Measurements from ENCODE around the gene PLCL2.
A peak's percentile ranks its signal among the peaks of the same experiment; 100 is the strongest.

The PLCL2 gene

DNA sequence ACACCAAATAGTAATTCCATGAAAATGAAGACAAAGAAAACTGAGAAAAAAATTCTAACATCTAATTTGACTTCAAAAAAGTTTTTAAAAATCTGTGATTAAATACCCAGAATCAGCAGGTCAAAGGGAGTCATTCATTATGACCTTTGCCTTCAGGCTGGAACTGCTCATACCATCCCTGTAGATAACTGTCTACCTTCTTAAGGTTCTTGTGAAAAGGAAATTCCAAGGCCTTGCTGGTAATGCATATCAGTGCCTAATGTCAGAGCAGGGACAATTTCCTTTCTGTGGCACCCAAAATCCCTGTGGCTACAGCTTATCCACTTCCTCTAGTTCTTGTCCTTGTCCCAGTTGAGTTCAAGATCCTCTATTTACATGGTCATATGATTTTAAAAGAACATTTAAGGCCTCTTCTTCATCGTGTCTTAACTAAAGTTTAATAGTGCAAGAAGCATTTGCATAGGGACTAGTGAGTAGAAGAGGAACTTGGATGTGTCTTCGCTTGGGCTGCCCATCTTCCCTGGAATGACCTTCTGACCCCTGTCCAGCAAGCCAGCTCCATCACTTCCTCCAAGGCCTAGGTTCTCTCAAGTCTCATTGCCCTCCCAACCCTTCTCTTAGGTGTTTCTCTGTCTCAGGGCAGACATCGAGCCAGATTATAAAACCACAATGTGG lies 8.7 kb upstream of the PLCL2 start:
- Histone ChIP-seq H3K4me1 (no peaks in the 10 kb centered on the region), H3K9me3 (no peaks in the 10 kb centered on the region), H3K27me3 (ENCODE audit: low read depth) (no peaks in the 10 kb centered on the region), H3K36me3 (replicated peaks) (no peaks in the 10 kb centered on the region), H3K4me3 (no peak overlapping the region)
- DNase-seq (ENCODE audit: low spot score in 2 of 2) = no peak
- in situ Hi-C loops (cut with MboI; ENCODE audit: low sequenced_read_pairs) = no loop called here

DNA sequence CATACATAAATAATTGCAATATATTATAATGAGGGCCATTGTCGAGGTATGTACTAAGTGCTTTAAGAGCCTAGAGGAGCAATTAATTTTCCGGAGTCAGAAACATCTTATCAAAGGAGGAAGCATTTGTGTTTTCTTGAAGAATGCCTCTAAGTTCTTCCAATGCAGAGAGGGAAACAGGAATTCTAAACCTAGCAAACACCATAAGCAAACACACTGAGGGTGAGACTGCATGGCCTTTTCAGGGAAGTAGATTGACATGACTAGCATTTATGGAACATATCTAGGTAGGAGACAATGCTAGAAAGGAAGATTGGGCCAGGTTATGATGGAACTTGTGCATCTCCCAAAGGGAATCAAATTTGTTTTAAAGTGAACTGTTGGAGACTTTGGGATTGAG lies 7.2 kb upstream of the PLCL2 start:
- no peak overlapping the region for H3K4me3 ChIP-seq
- H3K36me3 ChIP-seq (replicated peaks) = no peaks in the 10 kb centered on the region
- H3K4me1 ChIP-seq = peaks cover 4% of the 10 kb centered on the region
- H3K9me3 ChIP-seq = no peaks in the 10 kb centered on the region
- DNase-seq (ENCODE audit: low spot score in 2 of 2) = no peak
- in situ Hi-C loops (cut with MboI; ENCODE audit: low sequenced_read_pairs) = no loop called here
- no peaks in the 10 kb centered on the region for H3K27me3 ChIP-seq (ENCODE audit: low read depth)

DNA sequence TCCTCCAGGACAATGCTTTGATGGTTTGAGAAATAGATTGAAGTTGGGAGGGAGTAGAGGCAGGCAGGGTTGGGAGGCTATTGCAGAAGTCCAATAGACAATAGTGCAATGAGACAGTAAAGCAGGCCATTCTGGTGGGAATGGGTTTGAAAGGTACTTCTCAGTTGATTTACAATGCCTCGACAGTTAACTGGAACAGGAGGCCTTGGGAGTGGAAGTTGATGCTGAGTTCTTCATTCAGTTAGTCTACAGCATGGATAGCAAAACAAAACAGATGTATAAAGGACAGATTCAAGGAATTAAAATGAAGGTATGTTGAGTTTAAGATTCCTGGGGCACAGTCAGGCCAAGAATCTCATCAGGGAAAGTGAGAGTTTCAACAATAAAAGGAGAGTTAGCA lies 6.8 kb upstream of the PLCL2 start:
- no peak overlapping the region for H3K4me3 ChIP-seq
- peaks cover 8% of the 10 kb centered on the region for H3K4me1 ChIP-seq
- in situ Hi-C loops (cut with MboI; ENCODE audit: low sequenced_read_pairs) = no loop called here
- H3K9me3 ChIP-seq = no peaks in the 10 kb centered on the region
- H3K36me3 ChIP-seq (replicated peaks) = no peaks in the 10 kb centered on the region
- no peak for DNase-seq (ENCODE audit: low spot score in 2 of 2)
- no peaks in the 10 kb centered on the region for H3K27me3 ChIP-seq (ENCODE audit: low read depth)

DNA sequence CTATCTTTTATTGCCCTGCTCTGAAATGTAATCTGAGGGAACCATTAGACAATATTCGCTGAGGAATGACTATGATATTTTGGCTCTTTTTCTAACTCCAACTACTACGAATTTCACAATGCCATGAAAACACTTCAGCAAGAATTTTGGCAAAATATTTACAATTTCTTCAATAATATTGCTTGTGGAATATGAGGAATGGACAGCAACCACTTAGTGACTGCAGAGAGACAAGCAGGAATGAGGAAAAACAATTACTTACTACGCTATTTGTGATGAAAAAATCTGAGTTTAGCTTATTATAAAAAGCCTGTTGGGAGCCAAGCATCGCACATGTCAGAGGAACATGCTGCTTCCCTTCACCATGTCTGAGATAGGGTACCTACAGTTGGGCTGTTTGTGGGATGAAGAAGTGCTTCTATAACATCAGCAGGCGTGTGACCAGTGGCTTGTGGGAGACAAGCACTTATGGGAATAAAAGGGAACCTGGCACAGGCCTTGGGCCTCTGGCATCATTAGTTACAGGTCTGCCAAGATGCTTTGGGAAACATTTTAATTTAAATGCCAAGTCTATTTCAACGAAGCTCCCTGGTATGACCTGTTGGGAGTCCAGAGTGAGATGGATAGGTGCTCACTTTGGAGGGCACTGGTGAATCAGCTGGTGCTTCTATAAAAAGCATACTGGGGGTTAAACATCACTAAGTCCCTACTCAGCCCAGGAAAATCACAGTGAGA lies 2.7 kb upstream of the PLCL2 start:
- no peak overlapping the region for H3K4me3 ChIP-seq
- no peak for DNase-seq (ENCODE audit: low spot score in 2 of 2)
- no peaks in the 10 kb centered on the region for H3K27me3 ChIP-seq (ENCODE audit: low read depth)
- H3K9me3 ChIP-seq = no peaks in the 10 kb centered on the region
- H3K36me3 ChIP-seq (replicated peaks) = peaks cover 7% of the 10 kb centered on the region
- peaks cover 26% of the 10 kb centered on the region for H3K4me1 ChIP-seq
- in situ Hi-C loops (cut with MboI; ENCODE audit: low sequenced_read_pairs) = no loop called here

DNA sequence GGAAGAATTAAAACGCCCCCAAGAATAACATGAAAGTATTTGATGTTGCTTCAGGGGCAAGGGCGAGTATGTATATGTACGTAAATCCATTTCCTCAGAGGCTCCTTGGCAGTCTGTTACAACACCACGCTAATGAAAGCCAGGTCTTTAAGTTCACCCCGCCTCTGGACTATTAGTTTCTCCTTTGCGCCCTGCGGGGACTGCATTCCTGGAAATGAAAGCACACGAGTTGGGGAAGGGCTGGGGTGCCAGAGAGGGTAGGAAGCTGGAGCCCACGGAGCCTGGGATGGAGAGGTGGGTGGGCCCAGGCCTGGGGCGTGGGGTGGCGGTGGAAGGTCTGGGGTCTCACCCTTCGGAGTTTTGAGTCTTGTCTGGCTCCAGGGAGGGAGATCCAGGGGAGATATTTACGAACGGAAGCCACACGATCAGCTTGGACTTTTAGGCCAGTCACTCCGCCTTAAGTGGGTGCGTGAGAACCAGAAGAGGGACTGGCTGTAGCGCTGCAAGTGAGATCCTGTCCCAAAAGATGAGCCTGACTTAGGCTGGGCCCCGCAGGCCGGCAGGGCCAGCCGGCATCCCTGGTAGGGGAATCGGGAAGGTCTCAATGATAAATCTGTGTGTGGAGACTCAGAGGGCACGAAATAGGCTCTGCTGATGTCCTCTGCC lies 1.6 kb upstream of the PLCL2 start:
- in situ Hi-C loops (cut with MboI; ENCODE audit: low sequenced_read_pairs) = no loop called here
- Histone ChIP-seq H3K36me3 (replicated peaks) (peaks cover 7% of the 10 kb centered on the region), H3K4me3 (peak overlapping the region; percentile 69), H3K27me3 (ENCODE audit: low read depth) (no peaks in the 10 kb centered on the region), H3K4me1 (peaks cover 37% of the 10 kb centered on the region), H3K9me3 (no peaks in the 10 kb centered on the region)
- DNase-seq (ENCODE audit: low spot score in 2 of 2) = peak; percentile 69 to 71

DNA sequence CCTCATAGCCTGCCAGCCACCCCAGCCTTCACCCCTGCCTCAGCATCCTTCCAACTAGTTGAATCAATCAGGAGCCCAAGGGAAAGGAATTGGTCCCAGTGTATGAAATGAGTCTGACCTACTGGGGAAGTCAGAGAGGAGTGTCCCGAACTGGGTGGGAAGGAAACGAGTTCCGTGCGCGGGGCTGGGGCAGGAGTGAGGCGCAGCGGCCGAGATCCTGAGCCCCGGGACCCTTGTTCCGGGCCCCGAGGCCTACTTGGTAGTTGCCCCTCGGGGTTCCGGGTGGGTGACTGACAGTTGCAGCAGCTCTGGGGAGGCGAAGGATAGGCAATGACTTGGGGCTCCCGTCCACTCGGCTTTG lies 1.1 kb upstream of the PLCL2 start:
- H3K36me3 ChIP-seq (replicated peaks) = peaks cover 7% of the 10 kb centered on the region
- H3K4me1 ChIP-seq = peaks cover 43% of the 10 kb centered on the region
- H3K27me3 ChIP-seq (ENCODE audit: low read depth) = no peaks in the 10 kb centered on the region
- peak overlapping the region; percentile 69 for H3K4me3 ChIP-seq
- no peaks in the 10 kb centered on the region for H3K9me3 ChIP-seq
- peak in 1 of 2 experiments; percentile 48 for DNase-seq (ENCODE audit: low spot score in 2 of 2)
- in situ Hi-C loops (cut with MboI; ENCODE audit: low sequenced_read_pairs) = no loop called here

DNA sequence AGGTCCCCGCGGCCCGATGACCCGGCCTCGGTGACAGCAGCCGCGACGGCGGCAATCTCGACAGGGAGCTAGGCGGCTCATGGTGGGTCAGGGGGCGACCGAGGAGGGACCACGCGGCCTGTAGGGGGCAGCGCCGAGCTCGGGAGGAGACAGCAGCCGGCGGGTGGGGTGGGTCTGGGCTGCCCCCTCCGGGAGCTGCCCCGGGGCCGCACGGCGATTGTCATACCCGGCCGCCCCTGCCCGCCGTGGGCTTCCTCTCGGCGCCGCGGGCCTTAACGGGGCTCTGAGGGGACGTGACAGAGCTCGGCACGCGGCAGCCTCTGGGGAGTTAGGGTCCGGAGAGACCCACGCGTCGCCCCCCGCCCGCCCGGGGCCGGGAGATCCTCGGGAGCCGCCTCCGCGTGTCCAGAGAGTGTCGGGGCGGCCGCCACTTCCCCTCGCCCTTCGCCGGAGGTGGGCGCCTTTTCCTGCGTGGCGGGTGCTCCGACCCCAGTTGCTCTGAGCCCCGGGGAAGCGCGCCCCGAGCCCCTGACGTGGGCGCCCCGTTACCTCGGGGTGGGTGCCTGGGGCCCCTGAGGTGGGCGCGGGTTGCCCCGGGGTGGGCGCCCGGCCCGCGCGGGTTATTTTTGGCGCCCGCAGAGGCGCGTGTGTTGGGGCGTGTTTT lies 539 bp upstream of the PLCL2 start:
- Histone ChIP-seq H3K9me3 (no peaks in the 10 kb centered on the region), H3K4me3 (peak overlapping the region; percentile 69), H3K4me1 (peaks cover 48% of the 10 kb centered on the region), H3K27me3 (ENCODE audit: low read depth) (no peaks in the 10 kb centered on the region), H3K36me3 (replicated peaks) (peaks cover 7% of the 10 kb centered on the region)
- in situ Hi-C loops (cut with MboI; ENCODE audit: low sequenced_read_pairs) = no loop called here
- DNase-seq (ENCODE audit: low spot score in 2 of 2) = peak; percentile 57 to 92

DNA sequence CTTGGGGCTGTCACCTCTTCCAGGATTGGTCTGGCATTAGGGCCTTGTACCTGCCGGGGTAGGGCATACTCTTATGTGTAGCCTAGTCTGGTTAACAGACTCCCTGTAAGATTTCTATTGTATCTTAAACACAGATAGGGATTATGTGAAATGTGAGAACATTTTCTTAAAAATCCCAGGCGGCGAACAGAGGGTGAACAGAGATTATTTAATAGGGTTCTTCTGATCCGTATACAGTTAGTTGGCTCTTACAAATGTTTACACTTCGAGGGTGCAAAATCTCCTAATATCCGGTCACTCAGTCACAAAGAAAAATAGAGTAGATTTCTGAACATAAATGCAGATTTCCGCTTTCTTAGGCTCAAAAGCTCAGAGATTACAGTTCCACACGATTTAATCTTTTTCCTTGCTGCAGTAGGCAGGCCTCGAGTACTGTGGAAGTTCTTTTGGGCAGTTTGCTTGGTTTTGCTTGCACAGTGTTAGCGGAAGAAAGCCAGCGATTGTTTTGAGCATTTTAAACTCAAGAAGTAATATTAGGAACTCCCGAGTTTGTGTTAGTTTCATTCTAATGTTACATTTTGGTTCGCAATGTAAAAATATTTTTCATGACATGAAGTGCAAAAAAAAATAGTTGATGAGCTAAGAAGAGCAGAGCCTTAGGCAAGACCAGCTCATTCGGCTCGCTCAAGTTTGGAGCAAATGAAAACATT lies 993 bp downstream of the PLCL2 start:
- H3K4me3 ChIP-seq = peak overlapping the region; percentile 69
- in situ Hi-C loops (cut with MboI; ENCODE audit: low sequenced_read_pairs) = no loop called here
- peak in 1 of 2 experiments; percentile 79 for DNase-seq (ENCODE audit: low spot score in 2 of 2)

DNA sequence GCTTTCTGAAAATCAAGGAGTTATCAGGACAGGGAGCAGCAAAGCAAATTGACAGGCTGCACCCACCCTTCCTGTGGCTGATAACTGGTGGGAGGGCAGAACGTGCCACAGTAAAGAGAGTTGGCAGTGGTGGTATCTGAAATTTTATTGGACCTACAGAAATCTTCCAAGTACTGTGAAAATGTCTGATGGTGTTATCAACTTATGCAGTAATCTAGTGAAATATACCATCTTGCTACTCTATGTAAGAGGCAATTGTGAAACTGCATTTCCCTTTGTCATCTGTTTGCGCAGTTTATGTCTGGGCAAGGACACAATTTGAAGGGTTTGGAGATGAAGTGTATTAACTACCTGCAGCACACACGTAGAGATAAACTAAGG lies 1.5 kb downstream of the PLCL2 start:
- peak; percentile 27 to 41 for DNase-seq (ENCODE audit: low spot score in 2 of 2)
- Histone ChIP-seq H3K4me3 (peak overlapping the region; percentile 69), H3K27me3 (ENCODE audit: low read depth) (no peaks in the 10 kb centered on the region)

More for the DNA sequence above, 993 bp downstream of the PLCL2 start:
- Histone ChIP-seq H3K36me3 (replicated peaks) (peaks cover 11% of the 10 kb centered on the region), H3K9me3 (no peaks in the 10 kb centered on the region), H3K4me1 (peaks cover 63% of the 10 kb centered on the region), H3K27me3 (ENCODE audit: low read depth) (no peaks in the 10 kb centered on the region)

DNA sequence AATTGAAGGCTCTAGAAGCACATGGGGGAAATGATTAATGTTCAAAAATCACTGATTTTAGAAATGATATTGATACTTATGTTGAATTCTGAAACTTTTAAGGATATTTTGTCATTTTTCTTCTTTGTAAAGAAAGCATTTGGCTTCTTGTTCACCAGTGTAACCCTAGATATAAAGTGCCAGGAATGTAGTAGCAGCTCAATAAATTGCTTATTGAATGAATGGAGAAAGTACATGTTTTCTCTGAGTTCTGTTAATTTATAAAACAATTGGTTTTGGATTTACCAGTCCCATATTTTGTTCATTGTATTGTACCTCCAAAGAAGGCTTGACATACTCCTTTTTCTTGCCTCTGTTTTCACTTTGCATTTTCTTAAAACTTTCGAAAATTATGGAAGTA lies 2.4 kb downstream of the PLCL2 start:
- Histone ChIP-seq H3K4me3 (peak overlapping the region; percentile 69), H3K36me3 (replicated peaks) (peaks cover 11% of the 10 kb centered on the region), H3K9me3 (no peaks in the 10 kb centered on the region), H3K27me3 (ENCODE audit: low read depth) (no peaks in the 10 kb centered on the region), H3K4me1 (peaks cover 77% of the 10 kb centered on the region)
- no peak for DNase-seq (ENCODE audit: low spot score in 2 of 2)
- in situ Hi-C loops (cut with MboI; ENCODE audit: low sequenced_read_pairs) = no loop called here

More for the DNA sequence above, 1.5 kb downstream of the PLCL2 start:
- Histone ChIP-seq H3K36me3 (replicated peaks) (peaks cover 11% of the 10 kb centered on the region), H3K4me1 (peaks cover 68% of the 10 kb centered on the region), H3K9me3 (no peaks in the 10 kb centered on the region)
- in situ Hi-C loops (cut with MboI; ENCODE audit: low sequenced_read_pairs) = no loop called here

DNA sequence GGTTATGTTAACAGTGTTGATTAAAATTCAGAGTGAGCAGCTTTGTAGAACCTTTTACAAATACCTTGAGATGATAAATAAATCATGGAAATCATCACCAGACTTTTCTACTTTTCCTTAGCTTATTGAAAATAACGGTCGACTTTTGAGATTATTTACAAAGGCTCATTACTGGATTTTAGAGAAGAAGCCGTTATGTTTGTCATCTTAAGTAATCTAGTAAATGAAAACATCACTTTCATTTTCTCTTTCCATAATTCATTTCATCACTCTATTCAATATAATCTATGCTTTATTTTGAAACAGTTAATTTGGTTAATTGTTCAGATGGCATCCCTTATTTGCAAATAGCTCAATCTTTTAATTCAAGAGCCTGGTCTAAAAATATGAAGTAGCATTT lies 3.6 kb downstream of the PLCL2 start:
- Histone ChIP-seq H3K9me3 (no peaks in the 10 kb centered on the region), H3K36me3 (replicated peaks) (peaks cover 13% of the 10 kb centered on the region), H3K4me3 (peak overlapping the region; percentile 9), H3K27me3 (ENCODE audit: low read depth) (no peaks in the 10 kb centered on the region), H3K4me1 (peaks cover 73% of the 10 kb centered on the region)
- in situ Hi-C loops (cut with MboI; ENCODE audit: low sequenced_read_pairs) = no loop called here
- no peak for DNase-seq (ENCODE audit: low spot score in 2 of 2)

DNA sequence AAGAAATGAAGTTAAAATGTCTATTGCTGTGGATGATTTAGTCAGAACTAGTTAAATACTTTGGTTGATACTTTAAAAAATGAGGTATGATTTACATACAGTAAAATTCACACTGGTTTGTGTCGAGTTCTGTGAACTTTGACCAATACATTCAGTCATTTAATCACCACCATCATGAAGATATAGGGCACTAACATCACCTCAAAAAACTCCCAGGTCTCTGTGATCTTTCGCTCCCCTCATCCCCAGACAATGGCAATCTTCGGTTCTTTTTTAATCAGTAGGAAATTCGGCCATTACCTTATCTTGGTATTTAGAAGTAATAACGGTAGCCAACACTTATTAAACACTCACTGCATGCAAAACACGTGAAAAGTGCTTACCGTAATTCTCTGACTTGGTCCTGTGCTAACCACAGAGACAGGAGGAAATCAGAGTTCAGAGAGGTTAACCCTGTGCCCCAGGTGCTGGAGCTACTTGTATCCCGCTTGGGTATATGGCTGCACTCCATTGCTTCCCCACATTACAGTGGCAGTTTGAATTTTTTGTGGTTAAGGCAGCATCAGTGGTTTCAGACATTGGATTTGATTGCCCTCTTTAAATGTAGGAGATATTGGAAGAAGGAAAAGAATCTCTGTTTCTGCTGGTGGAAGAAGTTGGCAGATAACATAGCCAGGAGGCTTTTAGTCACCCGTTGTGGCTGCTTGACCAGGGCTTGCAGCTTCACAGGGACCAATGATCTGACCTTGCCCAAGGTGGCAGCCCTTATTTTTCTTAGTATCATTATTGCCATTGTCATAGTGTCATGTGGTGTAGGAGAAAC lies 4.2 kb downstream of the PLCL2 start:
- Histone ChIP-seq H3K27me3 (ENCODE audit: low read depth) (no peaks in the 10 kb centered on the region), H3K4me3 (no peak overlapping the region)

More for the DNA sequence above, 4.2 kb downstream of the PLCL2 start:
- no peak for DNase-seq (ENCODE audit: low spot score in 2 of 2)
- H3K4me1 ChIP-seq = peaks cover 69% of the 10 kb centered on the region
- H3K36me3 ChIP-seq (replicated peaks) = peaks cover 14% of the 10 kb centered on the region
- in situ Hi-C loops (cut with MboI; ENCODE audit: low sequenced_read_pairs) = no loop called here
- H3K9me3 ChIP-seq = no peaks in the 10 kb centered on the region
